IMR-90 (cell line): Measurements from ENCODE around the gene NENF. TPM values are rescaled to one million over a fixed set of nuclear protein-coding genes. Genes with fewer than 3 reads are reported as not detected.

Source experiments
- ATAC-seq: fragments of 200-7000 bp; cut with Tn5 transposase; 2 replicates; pipeline ENCODE4 v1.9.1; 2020; ENCODE audit warnings: low read depth, mild to moderate bottlenecking, moderate library complexity
- BruUV-seq: library from RNA; stranded (reverse); fragments of 400-500 nt; replicated peaks from 2 replicates; lab custom pipeline; 2021; lab: Mats Ljungman, UMichigan
- CTCF ChIA-PET: fragments of 300-600 bp; formaldehyde crosslinking; extraction: SDS; loops from one replicate; lab custom pipeline; 2021; ENCODE audit warnings: antibody characterized with exemption; lab: Yijun Ruan, JAX
- POLR2A ChIA-PET: fragments of 300-600 bp; sonication (Branson Sonifier 250); formaldehyde crosslinking; loops from one replicate; lab custom pipeline; 2022; ENCODE audit warnings: antibody characterized with exemption; ENCODE audit not compliant: unreplicated experiment; lab: Charles Lee
- DNase-seq: peaks from one replicate; pipeline ENCODE4 v3.0.0; 2013
- H2AFZ ChIP-seq: replicated peaks from 2 replicates; pipeline ENCODE3; 2013; ENCODE audit warnings: low read length, mild to moderate bottlenecking; ENCODE audit not compliant: poor library complexity
- H2AK5ac ChIP-seq: 2 replicates; pipeline ENCODE4 v1.6.1; 2013; ENCODE audit warnings: low read depth, low read length, inconsistent platforms
- H2AK9ac ChIP-seq: replicated peaks from 2 replicates; pipeline ENCODE3; 2013; ENCODE audit warnings: mild to moderate bottlenecking, low read depth, low read length, moderate library complexity; ENCODE audit not compliant: poor library complexity
- H2BK120ac ChIP-seq: 2 replicates; pipeline ENCODE4 v1.6.1; 2013; ENCODE audit warnings: low read depth, low read length, inconsistent platforms
- H2BK15ac ChIP-seq: 3 replicates; pipeline ENCODE4 v1.6.1; 2013; ENCODE audit warnings: low read depth, low read length, inconsistent platforms
- H2BK20ac ChIP-seq: 2 replicates; pipeline ENCODE4 v1.6.1; 2013; ENCODE audit warnings: low read depth, mild to moderate bottlenecking, inconsistent platforms, low read length, moderate library complexity
- H2BK5ac ChIP-seq: 2 replicates; pipeline ENCODE4 v1.6.1; 2013; ENCODE audit warnings: mild to moderate bottlenecking, low read depth, low read length, inconsistent platforms; ENCODE audit not compliant: poor library complexity, severe bottlenecking
- H3K14ac ChIP-seq: replicated peaks from 2 replicates; pipeline ENCODE4 v1.6.1; 2013; ENCODE audit warnings: low read depth, low read length, inconsistent platforms
- H3K18ac ChIP-seq: 2 replicates; pipeline ENCODE4 v1.6.1; 2013; ENCODE audit warnings: low read depth, low read length, control low read depth
- H3K23ac ChIP-seq: 2 replicates; pipeline ENCODE4 v1.6.1; 2013; ENCODE audit warnings: low read depth, low read length, inconsistent platforms
- H3K27ac ChIP-seq: 2 replicates; pipeline ENCODE4 v1.5.1; 2013; ENCODE audit warnings: mild to moderate bottlenecking, control low read depth, low read length; ENCODE audit not compliant: insufficient read depth
- H3K27me3 ChIP-seq: 2 replicates; pipeline ENCODE4 v1.6.1; 2013; ENCODE audit warnings: low read length; ENCODE audit not compliant: control insufficient read depth, insufficient read depth
- H3K36me3 ChIP-seq: 2 replicates; pipeline ENCODE4 v1.6.1; 2013; ENCODE audit warnings: low read length, mixed read lengths; ENCODE audit not compliant: control insufficient read depth, insufficient read depth
- H3K4ac ChIP-seq: 2 replicates; pipeline ENCODE4 v1.6.1; 2013; ENCODE audit warnings: low read depth, low read length, inconsistent platforms
- H3K4me1 ChIP-seq: 2 replicates; pipeline ENCODE4 v1.6.1; 2013; ENCODE audit warnings: low read length, mixed read lengths; ENCODE audit not compliant: control insufficient read depth, insufficient read depth
- H3K4me2 ChIP-seq: 2 replicates; pipeline ENCODE4 v1.6.1; 2013; ENCODE audit warnings: low read depth, mild to moderate bottlenecking, control low read depth, low read length, moderate library complexity
- H3K4me3 ChIP-seq: 2 replicates; pipeline ENCODE4 v1.5.1; 2013; ENCODE audit warnings: low read depth, mild to moderate bottlenecking, control low read depth, low read length, moderate library complexity; ENCODE audit not compliant: insufficient read depth
- H3K56ac ChIP-seq: 2 replicates; pipeline ENCODE4 v1.6.1; 2013; ENCODE audit warnings: low read length, inconsistent platforms; ENCODE audit not compliant: insufficient read depth; ENCODE audit errors: extremely low read depth
- H3K79me1 ChIP-seq, 2 experiments: 2 replicates each; pipeline ENCODE4 v1.6.1; 2013; ENCODE audit warnings: low read length in 2 of 2, inconsistent platforms in 1 of 2, low read depth in 1 of 2
- H3K9ac ChIP-seq: 2 replicates; pipeline ENCODE4 v1.6.1; 2013; ENCODE audit warnings: low read depth, low read length, control low read depth
- H3K9me1 ChIP-seq: 2 replicates; pipeline ENCODE4 v1.6.1; 2013; ENCODE audit warnings: low read length, inconsistent platforms; ENCODE audit not compliant: insufficient read depth
- H3K9me3 ChIP-seq: 2 replicates; pipeline ENCODE4 v1.6.1; 2013; ENCODE audit warnings: low read length; ENCODE audit not compliant: control insufficient read depth, insufficient read depth
- H4K20me1 ChIP-seq: 2 replicates; pipeline ENCODE4 v1.6.1; 2013; ENCODE audit warnings: low read length, inconsistent platforms; ENCODE audit not compliant: insufficient read depth
- H4K5ac ChIP-seq: 2 replicates; pipeline ENCODE4 v1.6.1; 2013; ENCODE audit warnings: mild to moderate bottlenecking, low read depth, low read length, control low read depth
- H4K8ac ChIP-seq, 2 experiments: 2 replicates each; pipeline ENCODE4 v1.6.1; 2013; ENCODE audit warnings: low read depth in 2 of 2, low read length in 2 of 2, control low read depth in 1 of 2, inconsistent platforms in 1 of 2
- H4K91ac ChIP-seq: 2 replicates; pipeline ENCODE4 v1.6.1; 2013; ENCODE audit warnings: low read depth, low read length, inconsistent platforms; ENCODE audit not compliant: insufficient read depth
- BHLHE40 ChIP-seq: fragments of 150-350 bp; IDR thresholded peaks from 2 replicates; pipeline ENCODE4 v1.6.1; 2016; ENCODE audit warnings: mild to moderate bottlenecking, low read depth, low read length
- CEBPB ChIP-seq: IDR thresholded peaks from 2 replicates; pipeline ENCODE4 v1.6.1; 2012; ENCODE audit warnings: low read depth, low read length, improper control_type of control experiment
- CHD1 ChIP-seq: IDR thresholded peaks from 2 replicates; pipeline ENCODE4 v1.6.1; 2012; ENCODE audit warnings: low read depth, low read length, improper control_type of control experiment
- ELK1 ChIP-seq: fragments of 150-350 bp; IDR thresholded peaks from 2 replicates; pipeline ENCODE4 v1.6.1; 2016; ENCODE audit warnings: low read depth, mild to moderate bottlenecking, low read length, moderate library complexity, borderline replicate concordance
- FOS ChIP-seq: fragments of 150-350 bp; IDR thresholded peaks from 2 replicates; pipeline ENCODE4 v1.6.1; 2016; ENCODE audit warnings: low read depth, low read length
- MAFK ChIP-seq: IDR thresholded peaks from 2 replicates; pipeline ENCODE4 v1.6.1; 2012; ENCODE audit warnings: low read depth, low read length, improper control_type of control experiment
- MAZ ChIP-seq: IDR thresholded peaks from 2 replicates; pipeline ENCODE4 v1.6.1; 2012; ENCODE audit warnings: low read depth, mild to moderate bottlenecking, low read length, improper control_type of control experiment, moderate library complexity, borderline replicate concordance
- MXI1 ChIP-seq: IDR thresholded peaks from 2 replicates; pipeline ENCODE4 v1.6.1; 2012; ENCODE audit warnings: low read depth, mild to moderate bottlenecking, low read length, moderate library complexity, borderline replicate concordance
- NFE2L2 ChIP-seq: fragments of 150-350 bp; IDR thresholded peaks from 2 replicates; pipeline ENCODE4 v1.6.1; 2016; ENCODE audit warnings: low read depth, mild to moderate bottlenecking, low read length
- POLR2A ChIP-seq: IDR thresholded peaks from 2 replicates; pipeline ENCODE4 v1.6.1; 2012; ENCODE audit warnings: mild to moderate bottlenecking, low read depth, low read length
- RAD21 ChIP-seq: IDR thresholded peaks from 2 replicates; pipeline ENCODE4 v1.6.1; 2012; ENCODE audit warnings: low read length, improper control_type of control experiment
- RCOR1 ChIP-seq: IDR thresholded peaks from 2 replicates; pipeline ENCODE4 v1.6.1; 2012; ENCODE audit warnings: mild to moderate bottlenecking, low read length, improper control_type of control experiment; ENCODE audit not compliant: insufficient replicate concordance
- RFX5 ChIP-seq: IDR thresholded peaks from 2 replicates; pipeline ENCODE4 v1.8.0; 2012; ENCODE audit warnings: low read depth, mild to moderate bottlenecking, low read length, moderate library complexity
- SMC3 ChIP-seq: fragments of 150-350 bp; IDR thresholded peaks from 2 replicates; pipeline ENCODE4 v1.6.1; 2016; ENCODE audit warnings: low read depth, mild to moderate bottlenecking, antibody characterized with exemption, low read length, moderate library complexity
- USF2 ChIP-seq: fragments of 150-350 bp; IDR thresholded peaks from 2 replicates; pipeline ENCODE4 v1.6.1; 2017; ENCODE audit warnings: mild to moderate bottlenecking, antibody characterized with exemption, low read length, low read depth
- WGBS, 2 experiments: methylation state at CpG; one replicate each; pipeline versions ENCODE4 v1.1.5 to v1.1.7; 2013; ENCODE audit warnings: missing lambda C conversion rate in 2 of 2; ENCODE audit not compliant: insufficient read length in 1 of 2; ENCODE audit errors: extremely low coverage in 2 of 2; 5-methylcytosine and 5-hydroxymethylcytosine counted together
- dilution Hi-C: fragments of 300-500 bp; cut with HindIII; formaldehyde crosslinking; loops from one replicate; pipeline ENCODE4 v1.14.3; 2018; ENCODE audit warnings: low sequenced_read_pairs; ENCODE audit not compliant: unreplicated experiment
- in situ Hi-C: fragments of 300-500 bp; cut with MboI; formaldehyde crosslinking; loops from 3 replicates; pipeline ENCODE4 v1.14.3; 2019; ENCODE audit warnings: low sequenced_read_pairs, inconsistent platforms, mixed read lengths
- intact Hi-C: fragments of 100-400 bp; cut with micrococcal nuclease; formaldehyde crosslinking; loops from 2 replicates; pipeline ENCODE4 v1.10.0; 2022
- polyA plus RNA-seq, 3 experiments: library from polyadenylated mRNA; depleted of rRNA; stranded (reverse); fragments of >200 nt; gene quantifications; 2 replicates each; pipeline ENCODE4 v1.2.3, GENCODE V29; 2012; ENCODE audit warnings: low replicate concordance in 1 of 3
- total RNA-seq: library from RNA; depleted of rRNA; stranded (reverse); fragments of >200 nt; gene quantifications from 2 replicates; pipeline ENCODE4 v1.2.3, GENCODE V29; 2012
- TF ChIP-seq, protein P1 (sequence below): conservative IDR thresholded peaks from 2 replicates; pipeline ENCODE4 v1.5.1; 2012; ENCODE audit warnings: mild to moderate bottlenecking, low read depth, low read length, improper control_type of control experiment

Gene NENF
- total and polyA plus RNA-seq, 2 of the 4 experiments (the other 2 are of a cell fraction), result 16.0 to 40.4 TPM

DNA sequence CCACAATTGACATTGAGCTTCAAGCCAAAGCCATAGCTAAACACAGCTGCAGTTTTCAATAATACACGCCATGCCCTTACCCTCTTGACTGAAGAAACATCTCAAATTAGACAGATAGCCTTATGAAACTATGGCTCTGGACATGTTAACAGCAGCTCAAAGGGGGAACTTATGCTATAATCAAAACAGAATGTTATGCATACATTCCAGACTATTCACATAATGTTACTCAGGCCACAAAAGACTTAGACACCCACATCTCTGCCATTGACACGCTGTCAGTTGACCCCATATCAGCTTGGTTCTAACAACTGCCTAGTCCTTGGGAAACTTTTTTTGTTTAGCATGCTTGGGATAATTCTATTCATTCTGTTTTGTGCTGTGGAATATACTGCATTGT is 2.3 kb upstream of the NENF start:
- POLR2A ChIA-PET, result no interaction called here
- intact Hi-C loops, result no loop called here

More for the DNA sequence above, 2.3 kb upstream of the NENF start:
- H4K8ac ChIP-seq, result no peak overlapping the region
- ATAC-seq, result peak; percentile 9
- peaks cover 12% of the 10 kb centered on the region; the same call in 1 of the 2 replicates for H4K20me1 ChIP-seq
- H2BK5ac ChIP-seq, result peak overlapping the region; percentile 1
- H3K14ac ChIP-seq, result no peak overlapping the region
- no peak overlapping the region for H3K23ac ChIP-seq
- H2AFZ ChIP-seq, result no peak overlapping the region
- H3K36me3 ChIP-seq, result no peaks in the 10 kb centered on the region
- no peak overlapping the region for H2BK15ac ChIP-seq
- H3K9me1 ChIP-seq, result 0 out of 2 replicates have a peak, but pooled peaks cover 3% of the 10 kb centered on the region
- no peak overlapping the region for H3K4me2 ChIP-seq
- no peak overlapping the region for H2AK5ac ChIP-seq
- no peak overlapping the region for H2AK9ac ChIP-seq
- H3K27me3 ChIP-seq, result peaks cover 4% of the 10 kb centered on the region; the same call in 1 of the 2 replicates
- H3K79me1 ChIP-seq, result peaks cover 13 to 28% of the 10 kb centered on the region in 2 experiments
- BruUV-seq, result no TSS peak
- H3K4ac ChIP-seq, result no peak overlapping the region
- no peak overlapping the region for H4K5ac ChIP-seq
- CTCF ChIA-PET, result interaction anchor here (1.7 kb wide), 1 partner anchor 25 kb away, joined by 7 read pairs; no protein-coding TSS in a partner anchor
- H3K56ac ChIP-seq, result no peak overlapping the region
- DNase-seq, result peak; percentile 85
- no peak overlapping the region for H2BK120ac ChIP-seq
- H3K4me3 ChIP-seq, result no peak overlapping the region
- no peak overlapping the region for H4K91ac ChIP-seq
- in situ Hi-C loops (no loop called here), dilution Hi-C loops (no loop called here)
- H2BK20ac ChIP-seq, result no peak overlapping the region
- no peak for TF ChIP-seq RCOR1
- no peak for TF ChIP-seq POLR2A
- TF ChIP-seq FOS, result no peak
- TF ChIP-seq ELK1, result no peak
- TF ChIP-seq MAZ, result no peak
- no peak for TF ChIP-seq NFE2L2
- no peak for TF ChIP-seq SMC3
- no peak for TF ChIP-seq CHD1
- TF ChIP-seq RAD21, result no peak
- TF ChIP-seq RFX5, result no peak
- TF ChIP-seq, protein P1, sequence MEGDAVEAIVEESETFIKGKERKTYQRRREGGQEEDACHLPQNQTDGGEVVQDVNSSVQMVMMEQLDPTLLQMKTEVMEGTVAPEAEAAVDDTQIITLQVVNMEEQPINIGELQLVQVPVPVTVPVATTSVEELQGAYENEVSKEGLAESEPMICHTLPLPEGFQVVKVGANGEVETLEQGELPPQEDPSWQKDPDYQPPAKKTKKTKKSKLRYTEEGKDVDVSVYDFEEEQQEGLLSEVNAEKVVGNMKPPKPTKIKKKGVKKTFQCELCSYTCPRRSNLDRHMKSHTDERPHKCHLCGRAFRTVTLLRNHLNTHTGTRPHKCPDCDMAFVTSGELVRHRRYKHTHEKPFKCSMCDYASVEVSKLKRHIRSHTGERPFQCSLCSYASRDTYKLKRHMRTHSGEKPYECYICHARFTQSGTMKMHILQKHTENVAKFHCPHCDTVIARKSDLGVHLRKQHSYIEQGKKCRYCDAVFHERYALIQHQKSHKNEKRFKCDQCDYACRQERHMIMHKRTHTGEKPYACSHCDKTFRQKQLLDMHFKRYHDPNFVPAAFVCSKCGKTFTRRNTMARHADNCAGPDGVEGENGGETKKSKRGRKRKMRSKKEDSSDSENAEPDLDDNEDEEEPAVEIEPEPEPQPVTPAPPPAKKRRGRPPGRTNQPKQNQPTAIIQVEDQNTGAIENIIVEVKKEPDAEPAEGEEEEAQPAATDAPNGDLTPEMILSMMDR, result no peak
- TF ChIP-seq BHLHE40, result no peak
- TF ChIP-seq CEBPB, result no peak
- TF ChIP-seq MXI1, result no peak
- TF ChIP-seq MAFK, result no peak
- no peak for TF ChIP-seq USF2
- no peak overlapping the region for H3K9ac ChIP-seq
- no peak overlapping the region for H3K18ac ChIP-seq
- no peaks in the 10 kb centered on the region for H3K9me3 ChIP-seq
- peaks cover 13% of the 10 kb centered on the region; the same call in 1 of the 2 replicates for H3K4me1 ChIP-seq
- H3K27ac ChIP-seq, result peak overlapping the region; percentile 50; the same call in 1 of the 2 replicates
- WGBS, 2 experiments, result no CpG with 5 or more reads among the region's 2 CpGs
